ENCODE measurements around the gene SH3GL2. TPM values are rescaled to one million over a fixed set of nuclear protein-coding genes. Genes with fewer than 3 reads are reported as not detected.

The SH3GL2 gene
- total and polyA plus RNA-seq, 9 of the 15 experiments (the other 6 are each of a cell fraction or from before 2014, with no cell fraction given), result not detected

GRCh38 chr9:17757816-17758215 is 178.9 kb downstream of the SH3GL2 start:
- intact Hi-C loops (cut with micrococcal nuclease), result no loop called here
- Histone ChIP-seq H3K9ac (ENCODE audit: insufficient read depth in 1 of 2, low read depth in 2 of 2, low read length in 2 of 2) (no peak overlapping the region), H3K4me3 (no peak overlapping the region), H3K27ac (ENCODE audit: extremely low read depth, low read depth, low read length) (no peak overlapping the region), H3K9me3 (replicated peaks; ENCODE audit: control insufficient read depth, insufficient read depth, low read depth, low read length) (no peaks in the 10 kb centered on the region), H3K36me3 (ENCODE audit: control insufficient read depth, insufficient read depth, low read length) (no peaks in the 10 kb centered on the region), H4K20me1 (replicated peaks; ENCODE audit: control insufficient read depth, insufficient read depth, low read length) (no peaks in the 10 kb centered on the region), H2AFZ (ENCODE audit: low read depth, low read length) (no peak overlapping the region), H3K4me2 (ENCODE audit: insufficient read depth, low read length) (no peak overlapping the region), H3K4me1 (replicated peaks in 1 of 2; ENCODE audit: control insufficient read depth in 2 of 2, insufficient read depth in 2 of 2, low read length in 2 of 2) (no peaks in the 10 kb centered on the region), H3K9me1 (ENCODE audit: control insufficient read depth, insufficient read depth, low read length) (no peaks in the 10 kb centered on the region), H3K27me3 (ENCODE audit: control insufficient read depth in 2 of 2, insufficient read depth in 2 of 2, low read length in 2 of 2) (no peaks in the 10 kb centered on the region), H3K79me2 (ENCODE audit: control insufficient read depth, insufficient read depth, low read length) (no peaks in the 10 kb centered on the region)
- WGBS (ENCODE audit: insufficient coverage, low coverage, missing lambda C conversion rate), result 0% methylated on average over 2 of the region's 2 CpGs
- ChIA-PET CTCF (ENCODE audit: low intra/inter-chr PET ratio) (no interaction called here), POLR2A (no interaction called here)
- BruUV-seq (replicated peaks), result no TSS peak
- FAIRE-seq (no peak), DNase-seq (ENCODE audit: extremely low read depth in 1 of 4, low spot score in 3 of 4) (no peak), ATAC-seq (no peak)
- in situ Hi-C loops (cut with MboI), result no loop called here
- TF ChIP-seq ZNF584 (CRISPR knock-in tag; IDR thresholded peaks at IDR 0.05; ENCODE audit: low read depth) (no peak), HEY1 (CRISPR knock-in tag; IDR thresholded peaks at IDR 0.05; ENCODE audit: borderline replicate concordance) (no peak), MTA1 (IDR thresholded peaks at IDR 0.05; ENCODE audit: borderline replicate concordance) (no peak), UBTF (IDR thresholded peaks at IDR 0.05; ENCODE audit: borderline replicate concordance in 1 of 2, low read depth in 2 of 2, low read length in 2 of 2) (no peak), E2F8 (IDR thresholded peaks at IDR 0.05; ENCODE audit: low read depth, partially characterized antibody) (no peak), HSF4 (CRISPR knock-in tag; IDR thresholded peaks at IDR 0.05; ENCODE audit: borderline replicate concordance) (no peak), ZFP91 (CRISPR knock-in tag; IDR thresholded peaks at IDR 0.05) (no peak), TFAP4 (CRISPR knock-in tag; IDR thresholded peaks at IDR 0.05; ENCODE audit: borderline replicate concordance) (no peak), RBFOX2 (IDR thresholded peaks at IDR 0.05; ENCODE audit: low read depth, low read length) (no peak), ZNF518B (CRISPR knock-in tag; IDR thresholded peaks at IDR 0.05) (no peak), ZNF3 (CRISPR knock-in tag; IDR thresholded peaks at IDR 0.05) (no peak)
